ENCODE measurements around the gene KCNQ1. TPM values are rescaled to one million over a fixed set of nuclear protein-coding genes. Genes with fewer than 3 reads are reported as not detected.

Gene KCNQ1
- total and polyA plus RNA-seq, 9 of the 15 experiments (the other 6 are each of a cell fraction or from before 2014, with no cell fraction given) = 0.44 TPM; not detected in 8

GRCh38 chr11:2766166-2766565 is 321.4 kb downstream of the KCNQ1 start (continued):
- no peak for TF ChIP-seq E2F1 (CRISPR knock-in tag; IDR thresholded peaks at IDR 0.05)
- no peak for TF ChIP-seq ZNF584 (CRISPR knock-in tag; IDR thresholded peaks at IDR 0.05; ENCODE audit: low read depth)
- TF ChIP-seq ID3 (CRISPR knock-in tag; IDR thresholded peaks at IDR 0.05) = no peak
- TF ChIP-seq ID3 (tag; IDR thresholded peaks at IDR 0.05) = no peak
- no peak for TF ChIP-seq NELFE (IDR thresholded peaks at IDR 0.05; ENCODE audit: insufficient read depth, insufficient read length)
- TF ChIP-seq, protein P1, sequence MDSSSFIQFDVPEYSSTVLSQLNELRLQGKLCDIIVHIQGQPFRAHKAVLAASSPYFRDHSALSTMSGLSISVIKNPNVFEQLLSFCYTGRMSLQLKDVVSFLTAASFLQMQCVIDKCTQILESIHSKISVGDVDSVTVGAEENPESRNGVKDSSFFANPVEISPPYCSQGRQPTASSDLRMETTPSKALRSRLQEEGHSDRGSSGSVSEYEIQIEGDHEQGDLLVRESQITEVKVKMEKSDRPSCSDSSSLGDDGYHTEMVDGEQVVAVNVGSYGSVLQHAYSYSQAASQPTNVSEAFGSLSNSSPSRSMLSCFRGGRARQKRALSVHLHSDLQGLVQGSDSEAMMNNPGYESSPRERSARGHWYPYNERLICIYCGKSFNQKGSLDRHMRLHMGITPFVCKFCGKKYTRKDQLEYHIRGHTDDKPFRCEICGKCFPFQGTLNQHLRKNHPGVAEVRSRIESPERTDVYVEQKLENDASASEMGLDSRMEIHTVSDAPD (CRISPR knock-in tag; IDR thresholded peaks at IDR 0.05) = no peak
- TF ChIP-seq TARDBP (IDR thresholded peaks at IDR 0.05) = no peak
- no peak for TF ChIP-seq SIRT6 (IDR thresholded peaks at IDR 0.05; ENCODE audit: low read depth, low read length)

- peaks cover 3% of the 10 kb centered on the region for H3K9me1 ChIP-seq (ENCODE audit: control insufficient read depth, insufficient read depth, low read length)
- H3K4me3 ChIP-seq = no peak overlapping the region
- peaks cover 9 to 29% of the 10 kb centered on the region in 2 experiments; a peak in 4 of 5 replicates for H3K4me1 ChIP-seq (replicated peaks in 1 of 2; ENCODE audit: control insufficient read depth in 2 of 2, insufficient read depth in 2 of 2, low read length in 2 of 2)
- no peak for DNase-seq (ENCODE audit: extremely low read depth in 1 of 4, low spot score in 3 of 4)
- no peaks in the 10 kb centered on the region for H3K9me3 ChIP-seq (replicated peaks; ENCODE audit: control insufficient read depth, insufficient read depth, low read depth, low read length)
- ChIA-PET CTCF (ENCODE audit: low intra/inter-chr PET ratio) (no interaction called here), POLR2A (interaction anchor here (0.5 to 1.6 kb wide), 3 partner anchors 11 to 290 kb away, joined by 3 to 9 read pairs (median 3); partner anchors contain the start of gene KCNQ1OT1)
- no peak for ATAC-seq
- no peak overlapping the region for H3K27ac ChIP-seq (ENCODE audit: extremely low read depth, low read depth, low read length)
- H2AFZ ChIP-seq (ENCODE audit: low read depth, low read length) = no peak overlapping the region
- intact Hi-C loops (cut with micrococcal nuclease) = no loop called here
- no peaks in the 10 kb centered on the region for H3K36me3 ChIP-seq (ENCODE audit: control insufficient read depth, insufficient read depth, low read length)
- BruUV-seq (replicated peaks) = no TSS peak
- no peaks in the 10 kb centered on the region for H3K27me3 ChIP-seq (ENCODE audit: control insufficient read depth in 2 of 2, insufficient read depth in 2 of 2, low read length in 2 of 2)
- no peak overlapping the region for H3K4me2 ChIP-seq (ENCODE audit: insufficient read depth, low read length)
- 62% methylated on average over 5 of the region's 5 CpGs for WGBS (ENCODE audit: insufficient coverage, low coverage, missing lambda C conversion rate)
- in situ Hi-C loops (cut with MboI) = no loop called here
- no peak for FAIRE-seq
- H4K20me1 ChIP-seq (replicated peaks; ENCODE audit: control insufficient read depth, insufficient read depth, low read length) = no peaks in the 10 kb centered on the region
- H3K9ac ChIP-seq (ENCODE audit: insufficient read depth in 1 of 2, low read depth in 2 of 2, low read length in 2 of 2) = no peak overlapping the region
- no peaks in the 10 kb centered on the region for H3K79me2 ChIP-seq (ENCODE audit: control insufficient read depth, insufficient read depth, low read length)
- TF ChIP-seq FOXO4 (CRISPR knock-in tag; IDR thresholded peaks at IDR 0.05) (no peak), ZNF395 (CRISPR knock-in tag; IDR thresholded peaks at IDR 0.05) (no peak), TRIM24 (IDR thresholded peaks at IDR 0.05) (no peak), ZBTB17 (CRISPR knock-in tag; IDR thresholded peaks at IDR 0.05) (no peak), SP2 (IDR thresholded peaks at IDR 0.05; ENCODE audit: extremely low read depth, low read depth, low read length, poor library complexity, severe bottlenecking) (no peak), NELFE (IDR thresholded peaks at IDR 0.05; ENCODE audit: insufficient read depth, insufficient read length) (no peak)
- TF ChIP-seq, protein P2, sequence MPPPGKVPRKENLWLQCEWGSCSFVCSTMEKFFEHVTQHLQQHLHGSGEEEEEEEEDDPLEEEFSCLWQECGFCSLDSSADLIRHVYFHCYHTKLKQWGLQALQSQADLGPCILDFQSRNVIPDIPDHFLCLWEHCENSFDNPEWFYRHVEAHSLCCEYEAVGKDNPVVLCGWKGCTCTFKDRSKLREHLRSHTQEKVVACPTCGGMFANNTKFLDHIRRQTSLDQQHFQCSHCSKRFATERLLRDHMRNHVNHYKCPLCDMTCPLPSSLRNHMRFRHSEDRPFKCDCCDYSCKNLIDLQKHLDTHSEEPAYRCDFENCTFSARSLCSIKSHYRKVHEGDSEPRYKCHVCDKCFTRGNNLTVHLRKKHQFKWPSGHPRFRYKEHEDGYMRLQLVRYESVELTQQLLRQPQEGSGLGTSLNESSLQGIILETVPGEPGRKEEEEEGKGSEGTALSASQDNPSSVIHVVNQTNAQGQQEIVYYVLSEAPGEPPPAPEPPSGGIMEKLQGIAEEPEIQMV (tag; conservative IDR thresholded peaks at IDR 0.05; ENCODE audit: low read depth) = no peak
These were observed 322.3 kb downstream of the KCNQ1 start for GRCh38 chr11:2767071-2767470.
